ENCODE results near the gene RHOD.

RHOD gene

GRCh38 chr11:67117672-67118180, 61.1 kb downstream of the RHOD start:
- DNase-seq (ENCODE audit: low spot score): peak; percentile 34

DNA sequence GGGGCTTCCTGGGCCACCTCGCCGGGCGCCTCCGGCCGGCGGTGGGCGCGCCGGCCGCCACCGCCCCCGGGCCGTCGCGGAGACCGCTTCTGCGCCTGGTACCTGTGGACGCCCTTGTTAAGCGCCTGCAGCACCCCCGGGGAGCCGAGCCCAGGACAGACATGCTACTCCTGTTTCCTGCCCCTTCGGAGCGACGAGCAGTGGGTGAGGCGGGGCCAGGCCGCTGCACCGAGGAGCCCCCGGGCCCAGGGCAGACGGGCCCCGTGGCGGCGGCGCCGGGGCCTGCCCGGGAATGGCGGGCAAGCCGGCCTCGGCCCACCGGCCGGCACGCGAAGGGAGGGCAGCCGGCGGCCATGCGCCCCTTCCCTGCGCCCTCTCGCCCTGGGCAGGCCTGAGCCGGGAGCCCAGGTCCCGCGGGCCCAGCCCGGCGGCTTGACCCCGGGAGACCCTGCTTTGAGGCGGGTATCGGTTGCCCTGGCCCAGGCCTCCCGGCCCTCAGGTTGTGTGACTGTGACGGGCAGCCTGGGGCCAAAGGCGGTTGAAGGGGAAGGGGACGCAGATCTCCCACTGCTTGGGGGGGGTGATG, 61.6 kb downstream of the RHOD start:
- DNase-seq (ENCODE audit: low spot score): peak; percentile 38

- DNase-seq (ENCODE audit: low spot score): peak; percentile 99
Measured at GRCh38 chr11:67118801-67119584, 62.3 kb downstream of the RHOD start, which contains the start of gene KDM2A. TSS of gene KDM2A (plus strand) at chr11:67119263. CDS start at chr11:67121317, 2,054 bp downstream.

DNA sequence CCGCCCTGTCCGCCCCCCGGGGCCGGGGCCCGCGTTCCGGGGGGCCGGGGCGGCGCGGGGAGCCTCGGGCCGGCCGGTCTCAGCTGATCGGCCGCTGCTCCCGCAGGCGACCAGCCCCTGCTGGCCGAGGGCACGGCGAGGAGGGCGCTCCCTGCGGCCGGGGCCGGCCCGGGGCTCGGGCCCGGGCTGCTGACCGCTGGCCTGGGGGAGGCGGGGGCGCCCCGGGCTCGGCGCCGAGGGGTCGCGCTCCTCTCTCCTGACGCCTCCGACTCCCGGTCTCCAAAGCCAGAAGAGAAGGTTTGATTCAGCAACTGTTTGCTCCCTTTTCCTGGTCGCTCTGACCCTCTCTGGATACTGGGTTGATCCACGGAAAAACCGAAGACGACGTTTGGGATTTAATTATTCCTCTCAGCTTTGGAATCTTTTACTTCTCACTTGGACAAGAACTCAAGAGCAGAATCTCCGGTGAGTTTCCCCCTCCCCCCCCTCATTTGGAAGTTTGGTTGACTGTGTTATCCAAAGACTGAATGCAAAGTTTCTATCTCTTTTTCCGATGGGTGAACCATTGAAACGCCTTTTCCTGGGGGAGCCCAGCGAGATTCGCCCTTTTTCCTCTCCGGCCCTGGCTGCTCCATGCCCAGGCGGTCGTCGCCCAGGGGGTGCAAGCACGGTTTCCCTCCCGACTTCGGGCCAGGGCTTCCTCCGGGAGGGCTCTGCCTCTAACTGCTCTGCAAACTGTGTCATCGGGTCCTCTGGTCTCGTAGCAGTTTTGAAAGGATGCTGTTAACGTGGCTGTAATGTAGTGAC, 63.1 kb downstream of the RHOD start:
- peak; percentile 26 for DNase-seq (ENCODE audit: low spot score)

- no peak for DNase-seq (ENCODE audit: low spot score)
Measured at GRCh38 chr11:67120456-67120855, 63.8 kb downstream of the RHOD start.

DNA sequence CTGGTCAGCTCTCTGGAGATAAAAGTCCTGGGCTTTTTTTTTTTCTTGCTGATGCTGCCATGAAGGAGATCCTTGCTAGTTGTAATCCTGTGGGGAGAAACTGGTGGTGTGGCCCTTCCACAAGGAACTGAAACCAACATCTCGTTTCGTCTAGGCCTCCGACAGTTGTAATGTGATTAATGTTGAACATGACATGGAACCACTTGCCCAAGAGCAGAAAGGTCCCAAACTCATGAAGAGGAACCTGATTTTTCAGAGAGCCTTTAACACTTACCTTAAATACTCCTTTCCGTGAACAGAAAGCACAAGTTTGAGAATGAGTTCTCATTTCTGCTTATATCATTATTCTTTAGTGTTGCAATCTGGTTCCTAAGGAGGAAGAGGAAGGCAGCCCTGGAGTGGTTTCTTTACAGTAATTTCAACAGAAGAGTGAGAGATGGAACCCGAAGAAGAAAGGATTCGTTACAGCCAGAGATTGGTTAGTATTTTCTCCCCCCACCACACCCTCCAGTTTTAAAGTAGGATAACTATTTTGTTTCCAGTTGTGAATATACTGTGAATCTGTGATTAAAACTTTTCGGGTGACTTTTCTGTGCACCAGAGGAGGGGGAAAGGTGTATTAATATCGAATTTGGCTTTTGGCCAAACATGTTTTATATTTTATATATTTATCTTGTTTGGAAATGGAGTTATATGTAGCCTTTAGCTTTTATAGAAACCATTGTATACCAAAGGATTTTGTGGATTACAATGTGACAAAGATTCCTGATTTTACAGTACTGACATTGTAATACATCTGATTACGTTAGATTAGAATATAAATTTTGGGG, 64.4 kb downstream of the RHOD start:
- peak; percentile 56 for DNase-seq (ENCODE audit: low spot score)
